Body of pancreas (tissue), 4 donors: ENCODE measurements around the gene HYOU1. TPM values are rescaled to one million over a fixed set of nuclear protein-coding genes. Genes with fewer than 3 reads are reported as not detected.
A peak's percentile ranks its signal among the peaks of the same experiment; 100 is the strongest.

ENCODE experiments used
- ATAC-seq: fragments of 150-250 bp; one replicate; pipeline ENCODE4 v1.9.1; 2016
- DNase-seq, 4 donors: peaks; one replicate each; pipeline ENCODE4 v3.0.0-alpha.2; 2019
- H3K27ac ChIP-seq, 4 donors: fragments of 200-600 bp; sonication (generic); 1 replicate in 3 of 4; 2 replicates in 1 of 4; pipeline versions ENCODE4 v1.5.1 to v1.6.1; 2016 to 2019; ENCODE audit warnings: mild to moderate bottlenecking in 1 of 4, mixed read lengths in 1 of 4, moderate library complexity in 1 of 4
- H3K27me3 ChIP-seq, 2 donors: fragments of 200-600 bp; sonication (generic); one replicate each; pipeline ENCODE4 v1.6.0; 2016; ENCODE audit warnings: mild to moderate bottlenecking in 1 of 2
- H3K36me3 ChIP-seq, 2 donors: fragments of 200-600 bp; sonication (generic); replicated peaks in 1 of 2; 2 replicates each; pipeline ENCODE4 v1.5.1; 2016; ENCODE audit warnings: low read depth in 2 of 2; ENCODE audit not compliant: insufficient read depth in 1 of 2
- H3K4me1 ChIP-seq: fragments of 200-600 bp; sonication (generic); one replicate; pipeline ENCODE4 v1.6.0; 2016
- H3K4me3 ChIP-seq, 2 donors: fragments of 200-600 bp; sonication (generic); 1 replicate in 1 of 2; 2 replicates in 1 of 2; pipeline ENCODE4 v1.5.1; 2016 to 2019
- H3K9me3 ChIP-seq, 3 donors: fragments of 200-600 bp; sonication (generic); 1 replicate in 2 of 3; 2 replicates in 1 of 3; pipeline ENCODE4 v1.5.1; 2016
- POLR2A ChIP-seq, 3 donors: fragments of 450-650 bp; IDR thresholded peaks; one replicate each; pipeline ENCODE4 v1.6.1; 2016; ENCODE audit warnings: antibody characterized with exemption in 3 of 3, mild to moderate bottlenecking in 2 of 3
- WGBS, 2 donors: methylation state at CpG; one replicate each; pipeline ENCODE4 v1.1.5; 2017; 5-methylcytosine and 5-hydroxymethylcytosine counted together
- intact Hi-C: fragments of 100-400 bp; cut with DNase I; formaldehyde crosslinking; loops from one replicate; pipeline ENCODE4 v1.15.1; 2023
- total RNA-seq, 2 donors: library from RNA; depleted of rRNA; stranded (reverse); fragments of >200 nt; gene quantifications; one replicate each; pipeline ENCODE4 v1.1.0, GENCODE V29; 2016
- TF ChIP-seq, protein P1 (sequence below), 7 experiments: fragments of 450-650 bp in 4 of 7; fragments of 200-600 bp in 3 of 7; sonication (generic) in 3 of 7; IDR thresholded peaks; one replicate each; pipeline ENCODE4 v1.5.1; 2016 to 2019; ENCODE audit warnings: antibody characterized with exemption in 7 of 7

HYOU1 gene
- total RNA-seq, 2 donors from 2014 or later, result 121 to 218 TPM

DNA sequence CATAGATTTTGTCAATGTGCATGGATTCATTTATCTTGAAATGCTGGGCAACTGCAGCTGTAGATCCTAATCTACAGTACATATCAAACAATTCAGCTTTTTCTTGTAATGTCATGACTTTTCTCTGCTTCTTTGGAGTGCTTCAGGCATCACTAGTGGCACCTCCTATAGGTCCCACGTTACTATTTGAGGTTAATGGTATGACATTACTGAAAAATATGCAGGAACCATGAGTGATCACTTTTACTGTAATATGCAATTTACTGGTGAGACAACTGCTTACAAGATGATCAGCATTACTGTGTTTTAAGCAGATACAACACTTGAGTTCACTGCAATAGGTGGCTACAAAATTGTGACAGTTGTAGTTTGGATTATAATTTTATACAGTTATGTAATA is 56.1 kb downstream of the HYOU1 start:
- Histone ChIP-seq H3K4me1 (peaks cover 16% of the 10 kb centered on the region), H3K9me3 (no peaks in the 10 kb centered on the region), H3K27me3 (no peaks in the 10 kb centered on the region), H3K27ac (no peak overlapping the region), H3K36me3 (peaks cover 0 to 5% of the 10 kb centered on the region in 2 donors), H3K4me3 (no peak overlapping the region)
- intact Hi-C loops, result no loop called here
- WGBS, 2 donors, result 75 to 89% methylated on average over 1 of the region's 1 CpG
- DNase-seq (no peak), ATAC-seq (no peak)
- no peak for TF ChIP-seq POLR2A (IDR thresholded peaks at IDR 0.05)
- TF ChIP-seq, protein P1, sequence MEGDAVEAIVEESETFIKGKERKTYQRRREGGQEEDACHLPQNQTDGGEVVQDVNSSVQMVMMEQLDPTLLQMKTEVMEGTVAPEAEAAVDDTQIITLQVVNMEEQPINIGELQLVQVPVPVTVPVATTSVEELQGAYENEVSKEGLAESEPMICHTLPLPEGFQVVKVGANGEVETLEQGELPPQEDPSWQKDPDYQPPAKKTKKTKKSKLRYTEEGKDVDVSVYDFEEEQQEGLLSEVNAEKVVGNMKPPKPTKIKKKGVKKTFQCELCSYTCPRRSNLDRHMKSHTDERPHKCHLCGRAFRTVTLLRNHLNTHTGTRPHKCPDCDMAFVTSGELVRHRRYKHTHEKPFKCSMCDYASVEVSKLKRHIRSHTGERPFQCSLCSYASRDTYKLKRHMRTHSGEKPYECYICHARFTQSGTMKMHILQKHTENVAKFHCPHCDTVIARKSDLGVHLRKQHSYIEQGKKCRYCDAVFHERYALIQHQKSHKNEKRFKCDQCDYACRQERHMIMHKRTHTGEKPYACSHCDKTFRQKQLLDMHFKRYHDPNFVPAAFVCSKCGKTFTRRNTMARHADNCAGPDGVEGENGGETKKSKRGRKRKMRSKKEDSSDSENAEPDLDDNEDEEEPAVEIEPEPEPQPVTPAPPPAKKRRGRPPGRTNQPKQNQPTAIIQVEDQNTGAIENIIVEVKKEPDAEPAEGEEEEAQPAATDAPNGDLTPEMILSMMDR (IDR thresholded peaks at IDR 0.05), result no peak

DNA sequence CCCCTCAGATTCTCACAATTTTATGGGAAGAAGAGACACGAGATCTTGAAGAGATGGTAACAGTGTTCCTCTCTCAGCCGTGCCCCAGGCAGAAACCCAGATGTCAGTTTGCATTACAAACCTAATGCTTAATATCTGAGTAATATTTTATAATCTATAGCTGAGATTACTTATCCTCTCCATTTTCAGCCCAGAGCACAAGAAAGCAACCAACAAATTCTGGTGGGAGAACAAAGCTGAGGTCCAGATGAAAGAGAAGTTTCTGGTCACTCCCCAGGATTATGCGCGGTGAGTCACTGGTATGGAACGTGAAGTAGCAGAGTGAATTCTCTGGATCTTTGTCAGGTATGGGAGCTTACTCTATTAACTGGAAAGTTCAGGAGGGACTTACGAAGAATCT is 58.2 kb downstream of the HYOU1 start:
- DNase-seq, result no peak
- no peak for ATAC-seq
- Histone ChIP-seq H3K27ac (peak overlapping the region in 2 of 4 donors; percentile 73 to 76), H3K9me3 (no peaks in the 10 kb centered on the region), H3K36me3 (peaks cover 0 to 5% of the 10 kb centered on the region in 2 donors), H3K4me1 (peaks cover 16% of the 10 kb centered on the region), H3K27me3 (no peaks in the 10 kb centered on the region), H3K4me3 (no peak overlapping the region)
- WGBS, 2 donors, result 48 to 56% methylated on average over 6 of the region's 6 CpGs
- TF ChIP-seq, protein P1 (IDR thresholded peaks at IDR 0.05), result no peak
- no peak for TF ChIP-seq POLR2A (IDR thresholded peaks at IDR 0.05)
- intact Hi-C loops, result no loop called here

DNA sequence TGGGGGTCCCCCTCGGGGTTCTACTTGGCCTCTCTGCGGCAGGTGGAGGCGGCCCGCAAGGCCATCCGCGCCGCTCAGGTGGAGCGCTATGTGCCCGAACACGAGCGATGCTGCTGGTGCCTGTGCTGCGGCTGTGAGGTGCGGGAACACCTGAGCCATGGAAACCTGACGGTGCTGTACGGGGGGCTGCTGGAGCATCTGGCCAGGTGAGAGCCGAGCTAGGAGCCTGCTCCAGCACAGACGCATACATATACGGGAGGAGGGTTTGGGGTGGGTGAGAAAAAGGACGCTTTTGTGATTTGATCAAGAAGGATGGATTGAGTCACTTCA is 58.7 kb downstream of the HYOU1 start:
- Histone ChIP-seq H3K4me1 (peaks cover 16% of the 10 kb centered on the region), H3K4me3 (peak overlapping the region; percentile 9 to 50), H3K36me3 (peaks cover 0 to 5% of the 10 kb centered on the region in 2 donors), H3K27me3 (no peaks in the 10 kb centered on the region), H3K9me3 (no peaks in the 10 kb centered on the region), H3K27ac (peak overlapping the region; percentile 45 to 76 (median 62))
- WGBS, 2 donors, result 2 to 13% methylated on average over 3 to 19 of the region's 19 CpGs
- ATAC-seq (peak; percentile 28), DNase-seq (no peak)
- TF ChIP-seq POLR2A (IDR thresholded peaks at IDR 0.05), result no peak
- TF ChIP-seq, protein P1 (IDR thresholded peaks at IDR 0.05), result no peak
- intact Hi-C loops, result no loop called here

DNA sequence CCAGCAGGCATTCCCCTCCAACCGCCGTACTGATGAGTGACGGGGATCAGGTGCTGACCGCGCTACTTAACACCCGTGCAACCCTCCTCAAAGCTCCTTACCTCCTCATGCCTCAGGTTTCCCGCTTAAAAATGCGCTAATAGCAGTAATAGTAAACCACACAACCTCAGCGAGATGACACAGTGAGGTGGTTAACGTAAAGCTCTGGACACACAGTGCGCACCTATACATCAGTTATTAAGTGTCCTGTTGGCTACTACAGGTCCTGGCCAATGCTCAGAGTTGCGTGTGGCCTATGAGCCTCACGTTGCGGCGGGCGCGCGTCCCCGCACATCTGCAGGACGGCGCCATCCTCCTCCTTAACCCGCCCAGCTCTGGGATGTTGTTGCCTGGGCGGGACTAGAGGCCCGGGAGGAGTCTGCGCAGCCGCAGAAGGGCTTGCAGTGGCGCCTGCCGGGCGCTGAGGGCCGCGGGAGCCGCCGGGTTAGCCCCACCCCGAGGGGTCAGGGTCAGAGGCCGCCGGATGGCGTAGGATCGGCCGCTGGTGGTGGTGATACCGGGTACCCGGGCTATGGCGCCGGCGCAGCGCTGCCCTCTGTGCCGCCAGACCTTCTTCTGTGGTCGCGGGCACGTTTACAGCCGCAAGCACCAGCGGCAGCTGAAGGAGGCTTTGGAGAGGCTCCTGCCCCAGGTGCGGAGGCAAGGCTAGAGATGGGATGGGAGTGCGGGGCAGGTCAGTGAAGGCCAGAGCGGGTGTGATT is 59.2 kb downstream of the HYOU1 start, which contains the start of gene CENATAC:
Gene CENATAC (plus strand): TSS at position 512 of the 761 bp plus-strand sequence. CDS start 60 bp downstream, at position 572.
- WGBS, 2 donors, result 0 to 4% methylated on average over 5 to 53 of the region's 54 CpGs
- ATAC-seq (peak; percentile 99), DNase-seq (peak; percentile 95 to 96 (median 96))
- H3K36me3 ChIP-seq, result peaks cover 0 to 5% of the 10 kb centered on the region in 2 donors
- H3K27ac ChIP-seq, result peak within 1 kb of the TSS; percentile 45 to 76 (median 62)
- TF ChIP-seq POLR2A (IDR thresholded peaks at IDR 0.05), result peak; percentile 24 to 70 (median 68)
- TF ChIP-seq, protein P1 (IDR thresholded peaks at IDR 0.05), result peak in 4 of 7 experiments; percentile 14 to 44 (median 26)
- peak within 1 kb of the TSS; percentile 9 to 50 for H3K4me3 ChIP-seq
- peaks cover 16% of the 10 kb centered on the region for H3K4me1 ChIP-seq
- no peaks in the 10 kb centered on the region for H3K9me3 ChIP-seq
- intact Hi-C loops, result no loop called here
- no peaks in the 10 kb centered on the region for H3K27me3 ChIP-seq
